Measurements from ENCODE around the gene SH2B3. TPM values are rescaled to one million over a fixed set of nuclear protein-coding genes. Genes with fewer than 3 reads are reported as not detected.
A peak's percentile ranks its signal among the peaks of the same experiment; 100 is the strongest.

SH2B3 gene
- total and polyA plus RNA-seq, 9 of the 15 experiments (the other 6 are each of a cell fraction or from before 2014, with no cell fraction given), result 10.8 to 75.3 (median 37.4) TPM

DNA sequence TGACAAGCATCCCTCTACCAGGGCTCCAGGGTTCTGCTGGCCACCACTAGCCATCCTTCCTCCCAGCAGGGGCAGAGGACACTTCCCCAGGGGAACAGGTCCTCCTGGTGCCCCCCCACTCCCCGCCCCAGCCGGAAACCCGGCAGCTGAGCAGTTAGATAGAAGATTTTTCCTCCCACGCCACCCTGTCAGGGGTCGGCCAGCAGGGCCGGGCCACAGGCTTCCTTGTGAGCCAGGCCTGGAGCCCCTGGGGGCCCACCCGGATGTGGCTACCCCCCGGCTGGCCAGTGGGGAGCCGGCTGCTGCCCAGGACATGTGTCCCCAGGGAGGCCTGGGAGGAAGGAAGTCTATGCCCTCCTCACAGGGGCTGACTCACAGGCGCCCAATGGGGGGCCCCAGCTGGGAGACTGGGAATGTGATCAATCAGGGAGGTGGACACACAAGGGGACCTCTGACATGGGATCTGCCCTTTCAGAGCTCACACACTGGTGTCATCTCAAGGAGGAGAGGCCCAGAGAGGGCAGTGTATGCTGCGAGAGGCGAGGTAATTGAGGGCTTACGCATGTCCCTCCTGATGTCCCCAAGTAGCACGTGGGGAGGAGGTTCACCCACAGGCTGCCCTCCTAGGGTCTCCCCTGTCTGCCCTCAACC is 4.2 kb downstream of the SH2B3 start (continued):
- TF ChIP-seq SAP30 (IDR thresholded peaks at IDR 0.05; ENCODE audit: borderline replicate concordance, insufficient read depth, low read depth, low read length, poor library complexity, severe bottlenecking) (no peak), ETV1 (tag; conservative IDR thresholded peaks at IDR 0.05; ENCODE audit: low read depth) (peak; percentile 78), POLR2AphosphoS5 (IDR thresholded peaks at IDR 0.05; ENCODE audit: control insufficient read depth, insufficient read depth, low read depth, low read length) (no peak; the same call in 1 of the 2 replicates), C11orf30 (IDR thresholded peaks at IDR 0.05; ENCODE audit: low read depth) (0 out of 2 replicates have a peak, but pooled peaks have one; percentile 41), MCM7 (IDR thresholded peaks at IDR 0.05) (no peak), KLF13 (tag; IDR thresholded peaks at IDR 0.05; ENCODE audit: borderline replicate concordance, low read depth) (no peak), EP300 (IDR thresholded peaks at IDR 0.05; ENCODE audit: low read length) (peak; percentile 75; the same call in 1 of the 2 replicates), TEAD1 (CRISPR knock-in tag; IDR thresholded peaks at IDR 0.05) (0 out of 4 replicates have a peak, but pooled peaks of 1 of the 2 experiments have one; percentile 5), POLR2H (tag; IDR thresholded peaks at IDR 0.05; ENCODE audit: low read depth) (no peak)
- TF ChIP-seq, protein P1, sequence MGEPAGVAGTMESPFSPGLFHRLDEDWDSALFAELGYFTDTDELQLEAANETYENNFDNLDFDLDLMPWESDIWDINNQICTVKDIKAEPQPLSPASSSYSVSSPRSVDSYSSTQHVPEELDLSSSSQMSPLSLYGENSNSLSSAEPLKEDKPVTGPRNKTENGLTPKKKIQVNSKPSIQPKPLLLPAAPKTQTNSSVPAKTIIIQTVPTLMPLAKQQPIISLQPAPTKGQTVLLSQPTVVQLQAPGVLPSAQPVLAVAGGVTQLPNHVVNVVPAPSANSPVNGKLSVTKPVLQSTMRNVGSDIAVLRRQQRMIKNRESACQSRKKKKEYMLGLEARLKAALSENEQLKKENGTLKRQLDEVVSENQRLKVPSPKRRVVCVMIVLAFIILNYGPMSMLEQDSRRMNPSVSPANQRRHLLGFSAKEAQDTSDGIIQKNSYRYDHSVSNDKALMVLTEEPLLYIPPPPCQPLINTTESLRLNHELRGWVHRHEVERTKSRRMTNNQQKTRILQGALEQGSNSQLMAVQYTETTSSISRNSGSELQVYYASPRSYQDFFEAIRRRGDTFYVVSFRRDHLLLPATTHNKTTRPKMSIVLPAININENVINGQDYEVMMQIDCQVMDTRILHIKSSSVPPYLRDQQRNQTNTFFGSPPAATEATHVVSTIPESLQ (CRISPR knock-in tag; IDR thresholded peaks at IDR 0.05), result no peak
- TF ChIP-seq, protein P2, sequence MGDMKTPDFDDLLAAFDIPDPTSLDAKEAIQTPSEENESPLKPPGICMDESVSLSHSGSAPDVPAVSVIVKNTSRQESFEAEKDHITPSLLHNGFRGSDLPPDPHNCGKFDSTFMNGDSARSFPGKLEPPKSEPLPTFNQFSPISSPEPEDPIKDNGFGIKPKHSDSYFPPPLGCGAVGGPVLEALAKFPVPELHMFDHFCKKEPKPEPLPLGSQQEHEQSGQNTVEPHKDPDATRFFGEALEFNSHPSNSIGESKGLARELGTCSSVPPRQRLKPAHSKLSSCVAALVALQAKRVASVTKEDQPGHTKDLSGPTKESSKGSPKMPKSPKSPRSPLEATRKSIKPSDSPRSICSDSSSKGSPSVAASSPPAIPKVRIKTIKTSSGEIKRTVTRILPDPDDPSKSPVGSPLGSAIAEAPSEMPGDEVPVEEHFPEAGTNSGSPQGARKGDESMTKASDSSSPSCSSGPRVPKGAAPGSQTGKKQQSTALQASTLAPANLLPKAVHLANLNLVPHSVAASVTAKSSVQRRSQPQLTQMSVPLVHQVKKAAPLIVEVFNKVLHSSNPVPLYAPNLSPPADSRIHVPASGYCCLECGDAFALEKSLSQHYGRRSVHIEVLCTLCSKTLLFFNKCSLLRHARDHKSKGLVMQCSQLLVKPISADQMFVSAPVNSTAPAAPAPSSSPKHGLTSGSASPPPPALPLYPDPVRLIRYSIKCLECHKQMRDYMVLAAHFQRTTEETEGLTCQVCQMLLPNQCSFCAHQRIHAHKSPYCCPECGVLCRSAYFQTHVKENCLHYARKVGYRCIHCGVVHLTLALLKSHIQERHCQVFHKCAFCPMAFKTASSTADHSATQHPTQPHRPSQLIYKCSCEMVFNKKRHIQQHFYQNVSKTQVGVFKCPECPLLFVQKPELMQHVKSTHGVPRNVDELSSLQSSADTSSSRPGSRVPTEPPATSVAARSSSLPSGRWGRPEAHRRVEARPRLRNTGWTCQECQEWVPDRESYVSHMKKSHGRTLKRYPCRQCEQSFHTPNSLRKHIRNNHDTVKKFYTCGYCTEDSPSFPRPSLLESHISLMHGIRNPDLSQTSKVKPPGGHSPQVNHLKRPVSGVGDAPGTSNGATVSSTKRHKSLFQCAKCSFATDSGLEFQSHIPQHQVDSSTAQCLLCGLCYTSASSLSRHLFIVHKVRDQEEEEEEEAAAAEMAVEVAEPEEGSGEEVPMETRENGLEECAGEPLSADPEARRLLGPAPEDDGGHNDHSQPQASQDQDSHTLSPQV (IDR thresholded peaks at IDR 0.05), result peak; percentile 55; the same call in 1 of the 2 replicates
- TF ChIP-seq, protein P3, sequence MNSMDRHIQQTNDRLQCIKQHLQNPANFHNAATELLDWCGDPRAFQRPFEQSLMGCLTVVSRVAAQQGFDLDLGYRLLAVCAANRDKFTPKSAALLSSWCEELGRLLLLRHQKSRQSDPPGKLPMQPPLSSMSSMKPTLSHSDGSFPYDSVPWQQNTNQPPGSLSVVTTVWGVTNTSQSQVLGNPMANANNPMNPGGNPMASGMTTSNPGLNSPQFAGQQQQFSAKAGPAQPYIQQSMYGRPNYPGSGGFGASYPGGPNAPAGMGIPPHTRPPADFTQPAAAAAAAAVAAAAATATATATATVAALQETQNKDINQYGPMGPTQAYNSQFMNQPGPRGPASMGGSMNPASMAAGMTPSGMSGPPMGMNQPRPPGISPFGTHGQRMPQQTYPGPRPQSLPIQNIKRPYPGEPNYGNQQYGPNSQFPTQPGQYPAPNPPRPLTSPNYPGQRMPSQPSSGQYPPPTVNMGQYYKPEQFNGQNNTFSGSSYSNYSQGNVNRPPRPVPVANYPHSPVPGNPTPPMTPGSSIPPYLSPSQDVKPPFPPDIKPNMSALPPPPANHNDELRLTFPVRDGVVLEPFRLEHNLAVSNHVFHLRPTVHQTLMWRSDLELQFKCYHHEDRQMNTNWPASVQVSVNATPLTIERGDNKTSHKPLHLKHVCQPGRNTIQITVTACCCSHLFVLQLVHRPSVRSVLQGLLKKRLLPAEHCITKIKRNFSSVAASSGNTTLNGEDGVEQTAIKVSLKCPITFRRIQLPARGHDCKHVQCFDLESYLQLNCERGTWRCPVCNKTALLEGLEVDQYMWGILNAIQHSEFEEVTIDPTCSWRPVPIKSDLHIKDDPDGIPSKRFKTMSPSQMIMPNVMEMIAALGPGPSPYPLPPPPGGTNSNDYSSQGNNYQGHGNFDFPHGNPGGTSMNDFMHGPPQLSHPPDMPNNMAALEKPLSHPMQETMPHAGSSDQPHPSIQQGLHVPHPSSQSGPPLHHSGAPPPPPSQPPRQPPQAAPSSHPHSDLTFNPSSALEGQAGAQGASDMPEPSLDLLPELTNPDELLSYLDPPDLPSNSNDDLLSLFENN (IDR thresholded peaks at IDR 0.05; ENCODE audit: low read depth in 2 of 2, low read length in 2 of 2), result peak in 1 of 2 experiments; percentile 59; a peak in 1 of 4 replicates
- TF ChIP-seq, protein P4, sequence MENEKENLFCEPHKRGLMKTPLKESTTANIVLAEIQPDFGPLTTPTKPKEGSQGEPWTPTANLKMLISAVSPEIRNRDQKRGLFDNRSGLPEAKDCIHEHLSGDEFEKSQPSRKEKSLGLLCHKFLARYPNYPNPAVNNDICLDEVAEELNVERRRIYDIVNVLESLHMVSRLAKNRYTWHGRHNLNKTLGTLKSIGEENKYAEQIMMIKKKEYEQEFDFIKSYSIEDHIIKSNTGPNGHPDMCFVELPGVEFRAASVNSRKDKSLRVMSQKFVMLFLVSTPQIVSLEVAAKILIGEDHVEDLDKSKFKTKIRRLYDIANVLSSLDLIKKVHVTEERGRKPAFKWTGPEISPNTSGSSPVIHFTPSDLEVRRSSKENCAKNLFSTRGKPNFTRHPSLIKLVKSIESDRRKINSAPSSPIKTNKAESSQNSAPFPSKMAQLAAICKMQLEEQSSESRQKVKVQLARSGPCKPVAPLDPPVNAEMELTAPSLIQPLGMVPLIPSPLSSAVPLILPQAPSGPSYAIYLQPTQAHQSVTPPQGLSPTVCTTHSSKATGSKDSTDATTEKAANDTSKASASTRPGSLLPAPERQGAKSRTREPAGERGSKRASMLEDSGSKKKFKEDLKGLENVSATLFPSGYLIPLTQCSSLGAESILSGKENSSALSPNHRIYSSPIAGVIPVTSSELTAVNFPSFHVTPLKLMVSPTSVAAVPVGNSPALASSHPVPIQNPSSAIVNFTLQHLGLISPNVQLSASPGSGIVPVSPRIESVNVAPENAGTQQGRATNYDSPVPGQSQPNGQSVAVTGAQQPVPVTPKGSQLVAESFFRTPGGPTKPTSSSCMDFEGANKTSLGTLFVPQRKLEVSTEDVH (IDR thresholded peaks at IDR 0.05; ENCODE audit: low read depth, partially characterized antibody), result no peak
